ENCODE data around the gene ZBP1.

Gene ZBP1

GRCh38 chr20:57620274-57620990, at the start of gene ZBP1:
Gene ZBP1, minus strand, starts transcription at chr20:57620426. Its CDS starts 131 bp downstream, at chr20:57620295.
- no peak for DNase-seq

- DNase-seq = no peak
Measured at GRCh38 chr20:57669632-57670031, 49.4 kb upstream of the ZBP1 start.

GRCh38 chr20:57667924-57668782, 47.9 kb upstream of the ZBP1 start:
- no peak for DNase-seq

- no peak for DNase-seq
Measured at GRCh38 chr20:57667388-57667787, 47.2 kb upstream of the ZBP1 start.

- DNase-seq = no peak
Measured at GRCh38 chr20:57666834-57667157, 46.6 kb upstream of the ZBP1 start.

GRCh38 chr20:57666106-57666833, 46.0 kb upstream of the ZBP1 start:
- no peak for DNase-seq

GRCh38 chr20:57665589-57665971, 45.4 kb upstream of the ZBP1 start:
- DNase-seq = no peak

GRCh38 chr20:57664924-57665588, 44.8 kb upstream of the ZBP1 start:
- DNase-seq = no peak

GRCh38 chr20:57664476-57664875, 44.2 kb upstream of the ZBP1 start:
- no peak for DNase-seq

- no peak for DNase-seq
Measured at GRCh38 chr20:57663681-57664451, 43.6 kb upstream of the ZBP1 start.

- DNase-seq = no peak
Measured at GRCh38 chr20:57663241-57663640, 43.0 kb upstream of the ZBP1 start.

GRCh38 chr20:57662456-57663240, 42.4 kb upstream of the ZBP1 start:
- DNase-seq = no peak

- no peak for DNase-seq
Measured at GRCh38 chr20:57661746-57662455, 41.7 kb upstream of the ZBP1 start.

- no peak for DNase-seq
Measured at GRCh38 chr20:57660922-57661745, 40.9 kb upstream of the ZBP1 start.

- DNase-seq = no peak
Measured at GRCh38 chr20:57660181-57660921, 40.1 kb upstream of the ZBP1 start.

- no peak for DNase-seq
Measured at GRCh38 chr20:57659517-57660180, 39.4 kb upstream of the ZBP1 start.

- no peak for DNase-seq
Measured at GRCh38 chr20:57658833-57659516, 38.7 kb upstream of the ZBP1 start.

- no peak for DNase-seq
Measured at GRCh38 chr20:57658447-57658832, 38.2 kb upstream of the ZBP1 start.

Measured in activated T-cell treated with anti-CD3 and anti-CD28 coated beads for 4 hours (primary cell).